HEK293T (cell line): Measurements from ENCODE around the gene WASHC3.

Experiments
- FOXM1 ChIP-seq: fragments of 450-650 bp; IDR thresholded peaks from 2 replicates; pipeline ENCODE4 v1.6.1; 2017; ENCODE audit warnings: mild to moderate bottlenecking, borderline replicate concordance
- LEF1 ChIP-seq: fragments of 450-650 bp; IDR thresholded peaks from 2 replicates; pipeline ENCODE4 v1.6.1; 2017; ENCODE audit warnings: mild to moderate bottlenecking, borderline replicate concordance
- SP1 ChIP-seq: fragments of 450-650 bp; IDR thresholded peaks from 2 replicates; pipeline ENCODE4 v1.6.1; 2017

- no peak for TF ChIP-seq FOXM1
- no peak for TF ChIP-seq LEF1
- no peak for TF ChIP-seq SP1
Observed at GRCh38 chr12:102026728-102027127, 35.1 kb downstream of the WASHC3 start.
